RKO (cell line): Measurements from ENCODE around the gene ZNF644.
"Not testable (repeated sequence)": the region's sequence is repeated elsewhere in the genome, so short reads cannot be mapped to it uniquely, and the experiment has no call there.

Source experiments
- DNase-seq: peaks from one replicate; pipeline ENCODE4 v3.0.0-alpha.2; 2016; ENCODE audit warnings: low spot score

The ZNF644 gene

DNA sequence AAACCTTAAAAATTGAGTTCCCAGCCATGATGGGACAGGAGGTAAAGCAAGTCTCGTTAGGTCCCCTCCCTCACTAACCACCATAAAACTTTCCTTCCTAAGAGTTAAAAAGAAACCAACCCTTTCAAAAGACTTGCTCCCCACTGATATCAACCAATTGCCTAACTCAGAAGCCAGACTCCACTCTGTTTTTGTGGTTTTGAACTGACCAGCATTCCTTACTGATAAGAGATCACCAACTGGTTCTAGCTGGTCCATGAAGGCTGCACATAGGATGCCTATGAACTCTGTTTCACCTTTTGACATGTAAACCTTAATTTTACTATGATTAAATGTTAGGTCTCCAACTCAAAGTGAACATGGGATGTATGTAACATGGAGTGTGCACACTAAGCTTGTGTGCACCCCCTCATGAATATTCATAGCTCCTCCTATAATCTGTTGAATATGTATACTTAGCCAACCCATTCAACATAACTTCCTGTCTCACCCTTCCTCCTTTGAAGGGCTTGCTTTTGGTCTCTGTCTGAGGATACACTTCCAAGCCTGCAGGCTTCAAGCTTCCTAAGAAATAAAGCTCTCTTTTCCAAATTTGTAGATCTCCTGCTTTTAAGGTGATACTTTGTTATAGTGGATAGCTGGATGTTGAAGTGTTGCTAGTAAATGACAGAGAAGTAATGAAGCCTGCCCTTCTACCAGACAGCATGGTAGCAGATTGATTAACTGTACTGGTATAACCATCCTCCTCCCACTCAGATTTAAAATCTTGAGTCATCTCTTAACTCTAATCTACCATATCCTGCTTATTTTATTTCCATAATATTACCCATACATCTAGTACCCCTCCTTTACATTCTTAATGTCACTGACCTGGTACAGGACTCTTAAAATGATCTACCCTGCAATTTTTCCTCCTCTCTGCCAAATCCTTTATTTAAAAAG lies 95.6 kb downstream of the ZNF644 start:
- peak; percentile 17 for DNase-seq

DNA sequence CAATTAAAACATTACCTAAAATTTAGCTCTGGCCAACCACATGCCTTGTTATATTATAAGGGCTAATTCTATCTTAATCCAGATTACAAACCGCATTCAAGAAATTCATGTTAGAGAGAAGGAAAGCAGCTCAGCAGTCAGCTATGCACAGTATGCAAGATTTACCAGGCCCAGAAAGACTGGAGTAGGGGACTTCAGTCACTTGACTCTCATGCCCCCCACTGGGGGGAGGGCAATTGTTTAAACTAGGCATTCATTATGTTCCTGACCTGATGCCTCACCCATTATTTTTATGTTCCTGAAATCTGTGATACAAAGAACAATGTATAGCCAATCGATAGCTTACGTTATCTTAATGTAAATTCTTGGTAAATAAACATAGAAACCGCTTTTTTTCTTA lies 96.9 kb downstream of the ZNF644 start:
- no peak for DNase-seq

DNA sequence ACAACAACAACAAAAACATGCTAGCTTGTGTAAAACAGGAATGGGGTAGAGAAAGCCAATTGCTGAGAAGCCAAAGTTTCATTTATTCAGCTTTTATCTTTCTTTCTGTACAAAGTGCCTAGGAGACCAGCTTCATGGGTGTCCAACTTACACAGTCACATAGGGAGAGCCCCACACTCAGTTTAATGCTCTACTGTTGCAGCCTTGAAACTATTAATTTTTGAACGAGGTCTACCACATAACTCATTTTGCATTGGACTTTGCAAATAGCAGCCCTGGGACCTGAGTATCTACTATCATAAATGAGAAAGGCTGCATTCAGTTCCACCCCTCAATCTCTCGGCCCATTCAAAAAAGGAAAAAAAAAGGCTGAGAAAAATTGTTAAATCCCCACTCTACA lies 98.8 kb downstream of the ZNF644 start:
- DNase-seq, result no peak

DNA sequence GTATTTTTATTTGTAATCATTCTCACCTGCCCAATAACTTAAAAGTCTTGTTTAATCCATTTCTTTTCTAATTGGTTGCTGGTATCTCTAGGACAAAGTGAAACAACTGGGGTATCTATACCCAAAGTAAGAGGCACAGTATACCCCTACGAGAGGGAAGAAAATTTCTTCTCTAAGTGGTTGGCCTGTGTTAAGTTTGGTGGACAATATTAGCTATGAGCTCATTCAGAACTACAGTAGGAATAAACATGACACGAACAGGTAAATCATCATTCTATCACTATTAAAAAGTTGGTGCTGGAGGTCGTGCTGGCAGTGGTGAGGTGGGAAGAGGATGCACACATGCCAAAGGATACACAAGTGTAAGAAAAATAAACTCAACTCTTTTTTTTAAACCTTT lies 99.6 kb downstream of the ZNF644 start:
- no peak for DNase-seq

DNA sequence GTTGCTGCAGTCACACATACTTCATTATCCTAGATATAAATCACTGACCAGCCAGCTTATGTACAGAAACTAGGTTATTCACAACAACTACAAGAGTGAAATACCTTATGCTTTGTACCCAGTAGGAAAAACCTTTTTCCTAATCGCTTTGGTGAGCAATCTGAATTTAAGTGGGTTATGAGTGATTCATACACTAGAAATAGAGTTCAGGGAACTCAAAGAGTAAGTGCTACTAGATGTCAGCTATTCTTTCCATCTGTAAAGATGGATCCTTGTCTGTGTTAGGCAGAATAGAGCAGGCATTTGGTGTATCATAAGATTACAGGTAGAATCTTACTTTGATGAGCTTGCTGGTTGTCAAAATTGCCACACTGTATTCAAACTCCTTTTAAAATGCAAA lies 101.9 kb downstream of the ZNF644 start:
- peak; percentile 14 for DNase-seq

DNA sequence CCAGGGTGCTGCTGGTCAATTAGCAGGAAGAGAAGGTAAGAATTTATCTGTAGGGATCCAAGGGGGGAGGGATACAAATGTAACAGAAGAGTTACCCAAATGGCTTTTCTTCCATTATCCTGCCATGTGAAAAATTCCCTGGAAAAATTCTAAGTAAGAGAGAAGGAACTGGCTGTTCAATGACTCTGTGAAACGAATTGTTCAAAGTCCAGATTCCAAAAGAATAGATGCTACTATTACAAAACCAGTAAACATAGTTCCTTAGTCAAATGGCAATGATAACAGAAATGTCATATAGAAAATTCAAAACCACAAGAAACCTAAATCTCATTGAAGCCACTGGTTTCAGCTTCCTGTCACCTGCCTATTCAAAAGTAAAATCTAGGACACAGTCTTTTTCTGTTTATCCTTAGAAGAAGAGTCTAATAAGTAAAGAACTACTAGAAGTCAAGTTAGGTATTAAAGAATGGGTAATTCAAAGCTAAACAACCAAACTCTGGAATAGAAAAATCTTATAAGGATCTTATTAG lies 102.6 kb downstream of the ZNF644 start:
- no peak for DNase-seq

DNA sequence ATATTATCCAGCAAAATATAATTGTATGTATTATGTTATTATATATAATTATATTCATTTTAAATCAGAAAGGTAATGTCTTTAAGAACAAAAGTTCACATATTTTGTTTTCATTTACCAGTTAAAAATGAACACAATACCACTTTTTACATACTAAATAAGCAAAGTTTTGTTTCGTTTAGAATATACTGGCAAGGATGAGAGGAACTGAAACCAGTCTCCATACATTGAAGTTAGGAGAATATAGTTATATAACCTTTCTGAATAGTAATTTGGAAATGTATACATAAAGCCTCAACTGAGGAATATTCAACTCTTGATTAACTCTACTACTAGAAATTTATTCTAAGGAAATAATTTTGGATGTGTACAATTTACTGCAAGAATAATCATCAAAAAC lies 110.5 kb downstream of the ZNF644 start:
- DNase-seq, result no peak

DNA sequence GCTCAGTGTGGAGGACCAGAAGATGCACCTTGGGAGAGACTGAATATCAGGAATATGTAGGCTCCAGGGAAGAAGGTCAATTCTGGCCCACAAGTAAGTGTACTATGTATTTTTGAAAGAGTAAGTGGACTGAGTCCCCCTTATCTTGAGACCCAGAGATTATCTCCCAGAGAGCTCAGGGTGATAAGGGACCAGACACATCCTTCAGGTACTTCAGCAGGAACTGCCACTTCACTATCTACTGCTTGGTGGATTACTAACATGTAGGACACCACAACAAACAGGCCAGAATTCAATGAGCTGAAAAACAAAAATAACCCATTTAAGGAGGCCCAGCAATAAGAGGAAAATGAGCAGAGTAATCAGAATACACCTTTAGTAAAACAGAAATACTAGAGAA lies 119.2 kb downstream of the ZNF644 start:
- DNase-seq, result no peak

DNA sequence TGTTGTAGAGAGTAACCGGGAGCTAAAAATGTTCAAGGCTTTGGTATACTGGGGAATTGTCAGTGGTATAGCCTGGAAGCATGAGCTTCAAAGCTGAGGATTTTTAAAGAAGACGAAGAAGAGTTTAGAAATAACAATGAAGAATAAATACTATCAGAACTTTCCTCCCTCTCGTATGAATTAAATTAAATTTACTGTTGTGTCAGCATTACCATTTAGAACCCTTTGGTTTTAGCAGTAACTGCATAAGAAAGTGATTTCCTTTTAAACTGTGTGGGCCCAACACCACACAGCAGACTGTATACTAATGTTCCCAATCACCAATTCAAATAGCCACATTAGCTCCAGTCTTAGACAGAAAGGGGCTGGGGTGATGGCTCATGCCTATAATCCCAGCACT lies 122.6 kb downstream of the ZNF644 start:
- no peak for DNase-seq

DNA sequence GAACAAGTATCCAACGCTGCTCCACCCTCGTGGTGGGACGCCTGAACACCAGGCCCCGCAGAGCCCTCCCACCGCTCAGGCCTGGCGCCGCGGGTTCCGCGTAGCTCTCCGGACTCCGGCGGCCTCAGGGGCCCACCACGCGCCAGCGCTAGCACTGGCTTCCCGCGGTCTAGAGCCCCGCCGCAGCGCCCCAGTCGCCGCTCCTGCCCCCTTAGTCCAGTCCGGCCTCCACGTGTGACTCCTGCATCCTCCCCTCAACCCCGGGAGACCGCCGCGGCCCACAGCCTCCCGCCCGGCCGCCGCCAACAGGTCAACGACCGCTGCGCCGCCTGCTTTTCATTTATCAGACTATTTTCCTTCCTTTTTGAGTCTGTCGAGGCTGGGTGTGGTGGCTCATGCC lies 128.2 kb downstream of the ZNF644 start:
- not testable (repeated sequence) for DNase-seq

DNA sequence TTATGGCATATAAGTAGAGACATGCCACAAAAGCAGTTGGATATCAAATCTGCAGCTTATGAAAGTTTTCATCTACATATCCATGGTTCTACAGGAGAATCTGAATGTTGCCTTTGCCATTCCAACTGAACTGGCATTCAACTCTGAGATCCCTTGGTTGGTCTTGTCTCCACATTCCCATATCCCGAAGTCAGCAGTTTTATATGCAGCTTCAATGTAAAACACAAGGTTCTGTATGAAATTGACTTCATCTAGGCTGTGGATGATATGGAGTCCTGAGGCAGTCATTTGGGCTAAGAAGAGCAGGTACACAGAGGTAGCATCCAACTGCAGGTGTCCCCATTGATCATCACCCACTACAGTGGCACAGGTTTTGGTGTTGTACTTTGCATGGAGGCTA lies 129.0 kb downstream of the ZNF644 start:
- not testable (repeated sequence) for DNase-seq

DNA sequence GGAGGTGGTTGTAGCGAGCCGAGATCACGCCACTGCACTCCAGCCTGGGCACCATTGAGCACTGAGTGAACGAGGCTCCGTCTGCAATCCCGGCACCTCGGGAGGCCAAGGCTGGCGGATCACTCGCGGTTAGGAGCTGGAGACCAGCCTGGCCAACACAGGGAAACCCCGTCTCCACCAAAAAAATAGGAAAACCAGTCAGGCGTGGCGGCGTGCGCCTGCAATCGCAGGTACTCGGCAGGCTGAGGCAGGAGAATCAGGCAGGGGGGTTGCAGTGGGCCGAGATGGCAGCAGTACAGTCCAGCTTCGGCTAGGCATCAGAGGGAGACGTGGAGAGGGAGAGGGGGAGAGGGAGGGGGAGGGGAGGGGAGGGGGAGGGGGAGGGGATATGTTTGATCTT lies 129.6 kb downstream of the ZNF644 start:
- DNase-seq, result not testable (repeated sequence)

DNA sequence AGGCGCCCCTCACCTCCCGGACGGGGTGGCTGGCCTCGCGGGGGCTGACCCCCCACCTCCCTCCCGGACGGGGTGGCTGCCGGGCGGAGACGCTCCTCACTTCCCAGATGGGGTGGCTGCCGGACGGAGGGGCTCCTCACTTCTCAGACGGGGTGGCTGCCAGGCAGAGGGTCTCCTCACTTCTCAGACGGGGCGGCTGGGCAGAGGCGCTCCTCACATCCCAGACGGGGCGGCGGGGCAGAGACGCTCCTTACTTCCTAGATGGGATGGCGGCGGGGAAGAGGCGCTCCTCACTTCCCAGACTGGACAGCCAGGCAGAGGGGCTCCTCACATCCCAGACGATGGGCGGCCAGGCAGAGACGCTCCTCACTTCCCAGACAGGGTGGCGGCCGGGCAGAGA lies 130.1 kb downstream of the ZNF644 start:
- not testable (repeated sequence) for DNase-seq

DNA sequence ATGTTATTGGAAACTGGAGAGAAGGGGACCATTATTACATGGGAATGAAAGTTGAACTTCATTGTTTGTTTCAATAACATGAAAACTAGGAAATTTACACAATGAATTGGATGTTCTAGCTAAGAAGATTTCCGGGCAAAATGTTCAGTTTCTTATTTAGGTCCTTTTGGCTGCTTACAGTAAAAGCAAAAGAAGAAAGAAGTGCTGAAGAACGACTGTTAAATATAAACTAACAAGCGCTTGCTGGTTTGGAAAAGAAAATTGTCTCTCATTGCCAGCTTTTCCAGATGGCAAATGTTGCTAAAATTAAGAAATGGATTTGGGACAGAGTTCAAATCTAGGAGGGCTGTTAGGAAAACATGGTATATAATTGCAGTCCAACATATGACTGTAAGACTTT lies 139.6 kb downstream of the ZNF644 start:
- DNase-seq, result no peak

DNA sequence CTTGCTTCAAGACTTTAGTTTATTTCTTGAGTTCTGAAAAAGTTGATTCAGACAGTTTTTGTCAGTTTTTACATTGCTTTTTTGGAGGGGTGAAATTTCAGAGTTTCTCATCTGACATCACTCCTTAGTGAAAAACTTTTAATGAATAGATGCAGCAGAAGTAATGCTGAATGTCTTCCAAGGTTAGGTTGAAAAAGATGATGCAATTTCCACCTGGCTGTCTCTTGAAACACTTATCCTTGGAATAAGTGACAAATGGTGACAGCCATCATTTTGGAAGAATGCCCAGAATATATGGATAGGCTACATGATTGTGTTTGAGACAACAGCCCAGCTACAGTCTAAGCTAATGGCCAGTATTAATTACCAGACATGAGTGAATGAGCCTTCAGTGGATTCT lies 140.8 kb downstream of the ZNF644 start:
- no peak for DNase-seq

DNA sequence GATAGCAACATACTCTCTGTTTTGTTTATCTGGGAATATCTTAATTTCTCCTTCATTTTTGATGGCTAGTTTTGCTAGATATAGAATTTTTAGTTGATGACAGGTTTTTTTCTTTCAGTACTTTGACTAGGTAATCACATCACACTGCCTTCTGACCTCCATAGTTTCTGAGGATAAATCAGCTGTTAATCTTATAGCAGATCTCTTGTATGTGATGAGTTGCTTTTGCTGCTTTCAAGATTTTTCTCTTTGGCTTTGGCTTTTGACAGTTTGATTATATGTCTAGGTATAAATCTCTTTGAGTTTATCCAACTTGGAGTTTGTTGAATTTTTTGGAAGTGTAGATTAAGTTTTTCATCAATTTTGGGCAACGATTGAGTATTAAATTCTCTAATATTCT lies 142.6 kb downstream of the ZNF644 start:
- peak; percentile 34 for DNase-seq

DNA sequence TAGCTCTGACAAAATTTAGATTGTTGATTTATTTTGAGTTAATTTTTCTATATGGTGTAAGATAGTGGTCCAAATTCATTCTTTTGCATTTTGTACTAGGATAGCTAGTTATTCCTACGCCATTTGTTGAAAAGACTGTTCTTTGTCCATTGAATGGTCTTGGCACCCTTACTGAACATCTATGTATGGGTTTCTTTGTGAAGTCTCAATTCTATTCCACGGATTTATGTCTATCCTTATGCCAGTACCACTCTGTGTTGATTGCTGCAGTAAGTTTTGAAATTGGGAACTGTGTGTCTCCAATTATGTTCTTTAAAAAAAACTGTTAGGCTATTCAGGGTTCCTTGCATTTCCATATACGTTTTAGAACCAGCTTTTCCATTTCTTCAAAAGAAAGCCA lies 145.7 kb downstream of the ZNF644 start:
- no peak for DNase-seq
